Spleen (tissue), 11 donors: Measurements from ENCODE around the gene GALNT18. TPM values are rescaled to one million over a fixed set of nuclear protein-coding genes. Genes with fewer than 3 reads are reported as not detected.

ENCODE experiments used
- DNase-seq: peaks from one replicate; pipeline ENCODE4 v3.0.0-alpha.2; 2020
- H3K27ac ChIP-seq, 8 donors: fragments of 200-600 bp; sonication (generic) in 7 of 8; 1 replicate in 4 of 8; 2 replicates in 4 of 8; pipeline versions ENCODE4 v1.5.0 to v1.8.0; 2016 to 2021; ENCODE audit warnings: inconsistent platforms in 4 of 8, mild to moderate bottlenecking in 4 of 8, moderate library complexity in 1 of 8
- H3K27me3 ChIP-seq, 7 donors: fragments of 200-600 bp; sonication (generic) in 6 of 7; replicated peaks in 1 of 7; 1 replicate in 4 of 7; 2 replicates in 3 of 7; pipeline versions ENCODE4 v1.5.0 to v1.8.0; 2016 to 2021; ENCODE audit warnings: inconsistent platforms in 3 of 7, mild to moderate bottlenecking in 1 of 7
- H3K36me3 ChIP-seq, 6 donors: fragments of 200-600 bp; sonication (generic) in 5 of 6; 1 replicate in 4 of 6; 2 replicates in 2 of 6; pipeline versions ENCODE4 v1.5.0 to v1.8.0; 2016 to 2021; ENCODE audit warnings: inconsistent platforms in 2 of 6
- H3K4me1 ChIP-seq, 6 donors: fragments of 200-600 bp; sonication (generic) in 5 of 6; 1 replicate in 3 of 6; 2 replicates in 3 of 6; pipeline versions ENCODE4 v1.5.0 to v1.8.0; 2016 to 2021; ENCODE audit warnings: inconsistent platforms in 3 of 6
- H3K4me3 ChIP-seq, 8 donors: fragments of 200-600 bp; sonication (generic) in 7 of 8; 1 replicate in 4 of 8; 2 replicates in 4 of 8; pipeline versions ENCODE4 v1.5.0 to v1.8.0; 2016 to 2021; ENCODE audit warnings: inconsistent platforms in 4 of 8, mild to moderate bottlenecking in 4 of 8, moderate library complexity in 2 of 8
- H3K9me3 ChIP-seq, 8 donors: fragments of 200-600 bp; sonication (generic) in 7 of 8; 1 replicate in 4 of 8; 2 replicates in 4 of 8; pipeline versions ENCODE4 v1.5.0 to v1.8.0; 2016 to 2021; ENCODE audit warnings: inconsistent platforms in 4 of 8
- POLR2A ChIP-seq, 3 donors: fragments of 450-650 bp; IDR thresholded peaks; one replicate each; pipeline ENCODE4 v1.5.1; 2017; ENCODE audit warnings: antibody characterized with exemption in 3 of 3, mild to moderate bottlenecking in 1 of 3
- POLR2AphosphoS5 ChIP-seq, 3 donors: sonication (generic); formaldehyde crosslinking; IDR thresholded peaks; one replicate each; pipeline ENCODE4 v1.5.1; 2017; ENCODE audit warnings: antibody characterized with exemption in 3 of 3
- WGBS, 5 donors: extraction: QIAGEN DNeasy Blood & Tissue Kit in 3 of 5; methylation state at CpG; one replicate each; pipeline versions ENCODE4 v1.1.5 to v1.1.7; 2013 to 2018; 5-methylcytosine and 5-hydroxymethylcytosine counted together
- intact Hi-C: fragments of 100-400 bp; cut with DNase I; formaldehyde crosslinking; loops from one replicate; pipeline ENCODE4 v1.15.0; 2023; ENCODE audit warnings: low total_unique reads
- polyA plus RNA-seq, 3 donors: library from polyadenylated mRNA; stranded (reverse); fragments of 200-250 nt; gene quantifications; one replicate each; pipeline ENCODE4 v1.2.1, GENCODE V29; 2013
- total RNA-seq, 7 donors: library from RNA; depleted of rRNA in 3 of 7; stranded (reverse); fragments of >200 nt in 3 of 7; fragmentation: NEBNext Ultra II Directional in 4 of 7; extraction: Animal tissue kit (Norgen Biotek cat#: 25700) in 4 of 7; gene quantifications; one replicate each; pipeline versions ENCODE4 v1.1.0 to v1.2.1, GENCODE V29; 2016 to 2021
- TF ChIP-seq, protein P1 (sequence below), 11 experiments: fragments of 200-600 bp in 7 of 11; fragments of 450-650 bp in 4 of 11; sonication (generic) in 4 of 11; IDR thresholded peaks in 8 of 11; conservative IDR thresholded peaks in 3 of 11; 1 replicate in 7 of 11; 2 replicates in 4 of 11; pipeline versions ENCODE4 v1.4.0 to v1.8.0; 2016 to 2021; ENCODE audit warnings: antibody characterized with exemption in 11 of 11, inconsistent platforms in 4 of 11, mild to moderate bottlenecking in 1 of 11
- donor health status: healthy with polysubstance abuse.
- donor health status: DM: no; HTN: no; CAD: no; lungs with moderate emphysema.
- donor health status: DM: no; HTN: no; CAD: no.
- donor health status: Bipolar disorder and iron deficiency.
- donor health status: healthy.
- donor health status: DM: no; HTN: no; CAD: no.
- donor health status: DM: yes; HTN: yes; CAD: no.

Gene GALNT18
- total and polyA plus RNA-seq, 10 donors, result 0.87 to 6.9 (median 3.9) TPM

DNA sequence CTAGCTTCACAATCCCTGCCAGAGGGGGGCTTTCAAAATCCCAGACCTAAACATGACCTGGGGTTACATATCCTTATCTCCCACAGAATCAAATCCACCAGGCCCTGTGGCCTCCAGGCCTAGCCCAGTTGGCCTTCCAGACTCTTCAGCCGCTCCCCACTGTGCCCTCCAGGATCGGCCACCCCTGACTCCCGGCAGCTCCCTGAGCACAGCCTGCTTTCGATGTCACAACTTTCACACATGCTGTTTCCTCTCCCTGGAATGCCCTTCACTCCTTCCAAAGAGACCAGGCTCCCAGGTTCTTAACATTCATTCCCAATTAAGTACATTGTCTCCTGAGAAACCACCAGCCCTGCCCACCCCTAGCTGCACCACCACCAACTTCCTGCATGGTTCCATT is 331.5 kb downstream of the GALNT18 start:
- Histone ChIP-seq H3K27me3 (peaks cover 0 to 12% (median 0%) of the 10 kb centered on the region in 7 donors), H3K4me1 (peaks cover 0 to 19% (median 7%) of the 10 kb centered on the region in 6 donors), H3K9me3 (no peaks in the 10 kb centered on the region), H3K4me3 (no peak overlapping the region), H3K36me3 (no peaks in the 10 kb centered on the region), H3K27ac (peak overlapping the region in 1 of 8 donors; percentile 2)
- TF ChIP-seq POLR2A (IDR thresholded peaks at IDR 0.05) (no peak), POLR2AphosphoS5 (IDR thresholded peaks at IDR 0.05) (no peak)
- TF ChIP-seq, protein P1, sequence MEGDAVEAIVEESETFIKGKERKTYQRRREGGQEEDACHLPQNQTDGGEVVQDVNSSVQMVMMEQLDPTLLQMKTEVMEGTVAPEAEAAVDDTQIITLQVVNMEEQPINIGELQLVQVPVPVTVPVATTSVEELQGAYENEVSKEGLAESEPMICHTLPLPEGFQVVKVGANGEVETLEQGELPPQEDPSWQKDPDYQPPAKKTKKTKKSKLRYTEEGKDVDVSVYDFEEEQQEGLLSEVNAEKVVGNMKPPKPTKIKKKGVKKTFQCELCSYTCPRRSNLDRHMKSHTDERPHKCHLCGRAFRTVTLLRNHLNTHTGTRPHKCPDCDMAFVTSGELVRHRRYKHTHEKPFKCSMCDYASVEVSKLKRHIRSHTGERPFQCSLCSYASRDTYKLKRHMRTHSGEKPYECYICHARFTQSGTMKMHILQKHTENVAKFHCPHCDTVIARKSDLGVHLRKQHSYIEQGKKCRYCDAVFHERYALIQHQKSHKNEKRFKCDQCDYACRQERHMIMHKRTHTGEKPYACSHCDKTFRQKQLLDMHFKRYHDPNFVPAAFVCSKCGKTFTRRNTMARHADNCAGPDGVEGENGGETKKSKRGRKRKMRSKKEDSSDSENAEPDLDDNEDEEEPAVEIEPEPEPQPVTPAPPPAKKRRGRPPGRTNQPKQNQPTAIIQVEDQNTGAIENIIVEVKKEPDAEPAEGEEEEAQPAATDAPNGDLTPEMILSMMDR (IDR thresholded peaks at IDR 0.05 in 8 of 11, conservative IDR thresholded peaks at IDR 0.05 in 3 of 11), result no peak
- 77 to 93% (median 81%) methylated on average over 4 of the region's 4 CpGs for WGBS, 5 donors
- intact Hi-C loops, result no loop called here
- no peak for DNase-seq

DNA sequence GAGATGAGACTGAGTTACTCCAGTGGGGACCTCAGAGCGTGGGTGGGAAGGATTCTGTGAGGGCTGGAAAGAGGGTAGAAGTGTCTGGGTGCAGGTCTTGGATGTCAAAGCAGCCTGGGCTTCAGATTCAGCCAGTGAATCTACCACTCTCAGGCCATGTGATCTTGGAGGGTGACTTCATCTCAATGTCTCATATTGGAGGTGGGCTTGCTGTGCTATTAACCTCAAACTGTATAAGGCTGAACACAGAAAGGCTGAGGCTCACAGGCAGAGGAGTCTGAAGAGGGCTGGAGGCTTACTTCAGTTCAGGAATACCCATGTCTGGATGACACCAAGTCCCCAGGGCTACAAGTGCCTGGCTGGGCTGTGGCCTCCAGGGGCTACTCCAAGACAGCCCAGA is 332.1 kb downstream of the GALNT18 start:
- TF ChIP-seq POLR2AphosphoS5 (IDR thresholded peaks at IDR 0.05), result no peak
- TF ChIP-seq, protein P1 (IDR thresholded peaks at IDR 0.05 in 8 of 11, conservative IDR thresholded peaks at IDR 0.05 in 3 of 11), result no peak
- no peak for TF ChIP-seq POLR2A (IDR thresholded peaks at IDR 0.05)
- Histone ChIP-seq H3K4me3 (no peak overlapping the region), H3K9me3 (no peaks in the 10 kb centered on the region), H3K36me3 (no peaks in the 10 kb centered on the region), H3K4me1 (peaks cover 0 to 19% (median 7%) of the 10 kb centered on the region in 6 donors), H3K27ac (no peak overlapping the region), H3K27me3 (peaks cover 0 to 12% (median 0%) of the 10 kb centered on the region in 7 donors)
- DNase-seq, result no peak
- WGBS, 5 donors, result 67 to 95% (median 81%) methylated on average over 1 of the region's 1 CpG
- intact Hi-C loops, result no loop called here

DNA sequence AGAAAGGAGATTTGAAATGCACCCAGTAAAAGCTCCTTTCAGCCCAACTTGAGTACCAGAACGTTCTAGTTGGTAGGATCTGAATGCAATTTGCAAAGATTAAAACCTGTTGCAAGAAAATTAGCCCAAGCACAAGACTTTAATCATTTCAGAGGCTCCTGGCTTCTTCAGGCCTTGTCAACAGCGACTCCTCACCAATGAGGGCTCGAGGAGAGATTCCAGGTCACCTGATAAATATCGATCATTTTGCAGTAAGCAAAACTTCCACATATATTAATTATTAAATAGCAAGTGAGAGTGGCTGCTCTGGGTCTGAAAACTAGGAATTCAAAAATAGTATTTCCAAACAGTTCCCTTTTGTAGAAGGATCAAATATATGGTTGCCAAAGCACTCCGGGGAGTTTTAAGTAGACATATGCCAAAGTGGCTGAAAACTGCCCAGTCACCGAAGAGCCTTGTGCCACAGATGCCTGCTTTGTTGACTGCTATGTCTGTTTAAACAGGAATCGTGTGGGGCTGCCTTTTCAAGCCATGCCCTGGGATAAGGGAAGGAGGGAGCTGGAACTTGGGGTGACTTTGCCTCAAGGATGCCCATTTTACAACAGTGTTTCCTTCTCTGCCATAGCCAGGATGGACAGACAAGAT is 332.7 kb downstream of the GALNT18 start:
- Histone ChIP-seq H3K4me3 (no peak overlapping the region), H3K9me3 (no peaks in the 10 kb centered on the region), H3K27ac (no peak overlapping the region), H3K27me3 (peaks cover 0 to 12% (median 0%) of the 10 kb centered on the region in 7 donors), H3K36me3 (no peaks in the 10 kb centered on the region), H3K4me1 (peaks cover 0 to 19% (median 7%) of the 10 kb centered on the region in 6 donors)
- TF ChIP-seq POLR2A (IDR thresholded peaks at IDR 0.05) (no peak), POLR2AphosphoS5 (IDR thresholded peaks at IDR 0.05) (no peak)
- TF ChIP-seq, protein P1 (IDR thresholded peaks at IDR 0.05 in 8 of 11, conservative IDR thresholded peaks at IDR 0.05 in 3 of 11), result no peak
- WGBS, 5 donors, result 86 to 90% (median 90%) methylated on average over 7 of the region's 7 CpGs
- no peak for DNase-seq
- intact Hi-C loops, result no loop called here

DNA sequence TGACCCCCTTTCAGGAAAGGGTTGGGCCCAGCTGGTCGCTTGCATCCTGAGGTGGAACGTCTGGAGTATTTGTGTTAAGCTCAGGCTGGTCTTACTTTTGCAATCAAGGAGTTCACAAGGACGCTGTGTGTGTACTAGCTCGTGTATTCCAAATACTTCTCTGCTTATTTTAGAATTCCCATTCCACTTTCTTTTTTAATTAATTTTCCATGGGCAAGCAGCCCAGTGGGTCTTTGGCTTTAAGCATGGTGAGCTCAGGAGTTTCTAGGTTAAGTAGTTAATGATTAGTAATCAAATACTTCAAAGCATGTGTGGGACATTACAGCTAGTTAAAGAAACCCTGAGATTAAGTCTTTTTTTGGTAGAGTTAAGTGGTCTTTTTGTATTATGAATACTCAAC is 337.3 kb downstream of the GALNT18 start:
- Histone ChIP-seq H3K27me3 (peaks cover 0 to 7% (median 0%) of the 10 kb centered on the region in 7 donors), H3K4me3 (no peak overlapping the region), H3K36me3 (no peaks in the 10 kb centered on the region), H3K4me1 (no peaks in the 10 kb centered on the region), H3K9me3 (no peaks in the 10 kb centered on the region), H3K27ac (no peak overlapping the region)
- intact Hi-C loops, result no loop called here
- 58 to 73% (median 67%) methylated on average over 4 of the region's 4 CpGs for WGBS, 5 donors
- no peak for DNase-seq
- TF ChIP-seq, protein P1 (IDR thresholded peaks at IDR 0.05 in 8 of 11, conservative IDR thresholded peaks at IDR 0.05 in 3 of 11), result no peak
- TF ChIP-seq POLR2AphosphoS5 (IDR thresholded peaks at IDR 0.05), result no peak
- no peak for TF ChIP-seq POLR2A (IDR thresholded peaks at IDR 0.05)
